GM18526 (cell line): Measurements from ENCODE around the gene USP2.

Experiments
- POLR2A ChIP-seq: IDR thresholded peaks from 3 replicates; pipeline ENCODE4 v1.6.1; 2011; ENCODE audit not compliant: insufficient read length; ENCODE audit errors: extremely low read depth

The USP2 gene

GRCh38 chr11:119381181-119381988 is at the start of gene USP2:
Gene USP2 (minus strand): TSS chr11:119381690. CDS start chr11:119373480, 8,210 bp downstream.
- no peak for TF ChIP-seq POLR2A

GRCh38 chr11:119427279-119427678 is 45.8 kb upstream of the USP2 start:
- no peak for TF ChIP-seq POLR2A

GRCh38 chr11:119426142-119426541 is 44.7 kb upstream of the USP2 start:
- TF ChIP-seq POLR2A: no peak

- no peak for TF ChIP-seq POLR2A
Observed at GRCh38 chr11:119424775-119425174, 43.3 kb upstream of the USP2 start.

- no peak for TF ChIP-seq POLR2A
Observed at GRCh38 chr11:119424276-119424675, 42.8 kb upstream of the USP2 start.

GRCh38 chr11:119423509-119424254 is 42.2 kb upstream of the USP2 start:
- no peak for TF ChIP-seq POLR2A

GRCh38 chr11:119422809-119423508 is 41.5 kb upstream of the USP2 start, which contains the start of gene THY1:
Gene THY1 (minus strand): TSS chr11:119423172. CDS start chr11:119420905, 2,267 bp downstream.
- no peak for TF ChIP-seq POLR2A

GRCh38 chr11:119421941-119422808 is 40.7 kb upstream of the USP2 start:
- no peak for TF ChIP-seq POLR2A

GRCh38 chr11:119421351-119421750 is 39.9 kb upstream of the USP2 start:
- no peak for TF ChIP-seq POLR2A

- no peak for TF ChIP-seq POLR2A
Observed at GRCh38 chr11:119420631-119421030, 39.1 kb upstream of the USP2 start.

GRCh38 chr11:119419834-119420492 is 38.5 kb upstream of the USP2 start:
- no peak for TF ChIP-seq POLR2A

GRCh38 chr11:119419246-119419645 is 37.8 kb upstream of the USP2 start:
- no peak for TF ChIP-seq POLR2A

GRCh38 chr11:119418759-119419158 is 37.3 kb upstream of the USP2 start:
- no peak for TF ChIP-seq POLR2A
